Measurements from ENCODE around the gene SSR1. TPM values are rescaled to one million over a fixed set of nuclear protein-coding genes. Genes with fewer than 3 reads are reported as not detected.

Gene SSR1
- total RNA-seq, 6 donors from 2014 or later, result 14.5 to 135 (median 57.7) TPM

DNA sequence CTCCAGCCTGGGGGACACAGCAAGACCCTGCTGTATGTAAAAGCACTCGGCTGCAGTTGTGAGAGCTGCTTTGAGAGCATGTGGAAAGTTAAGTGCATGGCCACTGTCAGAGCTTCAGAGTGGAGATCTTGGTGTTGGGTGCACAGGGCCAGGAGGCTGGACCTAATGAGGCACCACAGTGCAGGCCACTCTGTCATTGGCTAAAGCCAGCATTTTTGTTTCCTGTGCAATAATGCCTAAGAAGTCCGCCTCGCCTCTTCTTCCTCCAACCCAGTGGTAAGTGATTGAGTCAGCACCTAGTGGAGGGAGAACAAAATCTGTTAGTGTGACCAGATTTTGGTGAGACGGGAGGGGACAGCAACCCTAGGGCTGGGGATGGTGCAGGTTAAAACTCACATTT, 60.6 kb downstream of the SSR1 start:
- Histone ChIP-seq H3K4me3 (no peak overlapping the region), H3K9me3 (peaks cover 0 to 16% (median 9%) of the 10 kb centered on the region in 4 donors), H3K4me1 (peaks cover 6 to 19% (median 9%) of the 10 kb centered on the region in 4 donors), H3K36me3 (peaks cover 16 to 49% (median 30%) of the 10 kb centered on the region in 4 donors), H3K27me3 (no peaks in the 10 kb centered on the region), H3K27ac (peak overlapping the region in 1 of 4 donors; percentile 32)
- TF ChIP-seq POLR2AphosphoS5 (IDR thresholded peaks at IDR 0.05) (no peak), POLR2A (IDR thresholded peaks at IDR 0.05) (no peak), EP300 (IDR thresholded peaks at IDR 0.05) (no peak)
- TF ChIP-seq, protein P1, sequence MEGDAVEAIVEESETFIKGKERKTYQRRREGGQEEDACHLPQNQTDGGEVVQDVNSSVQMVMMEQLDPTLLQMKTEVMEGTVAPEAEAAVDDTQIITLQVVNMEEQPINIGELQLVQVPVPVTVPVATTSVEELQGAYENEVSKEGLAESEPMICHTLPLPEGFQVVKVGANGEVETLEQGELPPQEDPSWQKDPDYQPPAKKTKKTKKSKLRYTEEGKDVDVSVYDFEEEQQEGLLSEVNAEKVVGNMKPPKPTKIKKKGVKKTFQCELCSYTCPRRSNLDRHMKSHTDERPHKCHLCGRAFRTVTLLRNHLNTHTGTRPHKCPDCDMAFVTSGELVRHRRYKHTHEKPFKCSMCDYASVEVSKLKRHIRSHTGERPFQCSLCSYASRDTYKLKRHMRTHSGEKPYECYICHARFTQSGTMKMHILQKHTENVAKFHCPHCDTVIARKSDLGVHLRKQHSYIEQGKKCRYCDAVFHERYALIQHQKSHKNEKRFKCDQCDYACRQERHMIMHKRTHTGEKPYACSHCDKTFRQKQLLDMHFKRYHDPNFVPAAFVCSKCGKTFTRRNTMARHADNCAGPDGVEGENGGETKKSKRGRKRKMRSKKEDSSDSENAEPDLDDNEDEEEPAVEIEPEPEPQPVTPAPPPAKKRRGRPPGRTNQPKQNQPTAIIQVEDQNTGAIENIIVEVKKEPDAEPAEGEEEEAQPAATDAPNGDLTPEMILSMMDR (IDR thresholded peaks at IDR 0.05), result no peak
- peak in 1 of 2 donors; percentile 50 for ATAC-seq (ENCODE audit: low FRiP score in 2 of 2)
- 69 to 77% methylated on average over 4 of the region's 4 CpGs for WGBS, 2 donors
- no peak for DNase-seq

DNA sequence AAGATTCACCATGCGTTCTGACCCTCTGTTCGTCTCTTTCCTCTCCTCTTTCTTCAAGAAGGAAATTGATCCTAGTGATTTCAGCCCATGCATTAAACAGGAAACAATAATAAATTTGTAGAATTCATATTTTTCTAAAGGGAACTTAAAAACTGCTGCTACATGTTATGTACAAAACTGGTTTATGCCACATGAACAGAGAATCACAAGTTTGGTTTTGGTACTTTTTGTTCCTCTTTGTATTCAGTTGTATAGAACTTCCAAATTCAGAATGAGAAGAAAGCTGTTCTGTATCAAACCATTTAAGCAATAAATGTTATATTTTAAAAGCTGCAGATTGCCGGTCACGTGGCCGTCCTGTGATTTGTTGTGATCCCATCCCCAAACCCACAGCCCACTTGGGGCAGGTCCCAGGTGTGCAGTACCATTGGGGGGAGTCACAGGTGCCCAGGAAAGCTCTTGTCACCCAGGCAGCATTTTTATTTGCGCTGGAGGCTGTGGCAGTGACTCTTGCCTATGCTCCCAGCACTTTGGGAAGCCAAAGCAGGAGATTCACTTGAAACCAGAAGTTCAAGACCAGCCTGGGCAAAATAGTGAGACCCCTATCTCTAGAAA, 61.2 kb downstream of the SSR1 start:
- 81 to 86% methylated on average over 6 of the region's 6 CpGs for WGBS, 2 donors
- H3K36me3 ChIP-seq, result peaks cover 16 to 55% (median 36%) of the 10 kb centered on the region in 4 donors
- H3K27me3 ChIP-seq, result no peaks in the 10 kb centered on the region
- peaks cover 6 to 19% (median 9%) of the 10 kb centered on the region in 4 donors for H3K4me1 ChIP-seq
- ATAC-seq (ENCODE audit: low FRiP score in 2 of 2) (no peak), DNase-seq (no peak)
- no peak overlapping the region for H3K4me3 ChIP-seq
- peaks cover 0 to 16% (median 9%) of the 10 kb centered on the region in 4 donors for H3K9me3 ChIP-seq
- TF ChIP-seq POLR2A (IDR thresholded peaks at IDR 0.05), result no peak
- TF ChIP-seq EP300 (IDR thresholded peaks at IDR 0.05), result no peak
- TF ChIP-seq, protein P1 (IDR thresholded peaks at IDR 0.05), result no peak
- no peak for TF ChIP-seq POLR2AphosphoS5 (IDR thresholded peaks at IDR 0.05)
- peak overlapping the region in 1 of 4 donors; percentile 32 for H3K27ac ChIP-seq

DNA sequence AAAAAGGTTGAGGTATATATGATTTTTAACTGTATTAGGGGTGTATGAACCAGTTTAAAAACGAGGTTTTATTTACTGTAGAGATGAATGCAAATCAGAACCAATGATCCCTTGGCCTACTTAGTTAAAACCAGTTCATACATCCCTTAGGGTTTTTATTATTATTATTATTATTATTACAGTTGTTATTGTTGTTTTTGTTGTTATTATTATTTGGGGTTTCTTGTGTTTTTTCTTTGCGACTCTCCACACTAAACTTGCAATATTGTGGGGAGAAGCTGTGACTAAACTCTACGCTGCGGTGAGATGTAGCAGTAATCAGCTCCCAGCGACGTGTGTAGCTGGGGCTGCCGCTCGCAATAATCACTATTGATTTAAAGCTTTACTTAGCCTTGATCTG, 62.2 kb downstream of the SSR1 start:
- Histone ChIP-seq H3K36me3 (peaks cover 21 to 65% (median 45%) of the 10 kb centered on the region in 4 donors), H3K4me1 (peaks cover 6 to 19% (median 9%) of the 10 kb centered on the region in 4 donors), H3K4me3 (no peak overlapping the region), H3K27ac (no peak overlapping the region), H3K9me3 (peaks cover 0 to 8% (median 3%) of the 10 kb centered on the region in 4 donors), H3K27me3 (no peaks in the 10 kb centered on the region)
- DNase-seq, result no peak
- 94 to 95% methylated on average over 8 of the region's 8 CpGs for WGBS, 2 donors
- no peak for TF ChIP-seq EP300 (IDR thresholded peaks at IDR 0.05)
- no peak for TF ChIP-seq POLR2AphosphoS5 (IDR thresholded peaks at IDR 0.05)
- TF ChIP-seq, protein P1 (IDR thresholded peaks at IDR 0.05), result no peak
- no peak for TF ChIP-seq POLR2A (IDR thresholded peaks at IDR 0.05)
- ATAC-seq (ENCODE audit: low FRiP score in 2 of 2), result no peak

DNA sequence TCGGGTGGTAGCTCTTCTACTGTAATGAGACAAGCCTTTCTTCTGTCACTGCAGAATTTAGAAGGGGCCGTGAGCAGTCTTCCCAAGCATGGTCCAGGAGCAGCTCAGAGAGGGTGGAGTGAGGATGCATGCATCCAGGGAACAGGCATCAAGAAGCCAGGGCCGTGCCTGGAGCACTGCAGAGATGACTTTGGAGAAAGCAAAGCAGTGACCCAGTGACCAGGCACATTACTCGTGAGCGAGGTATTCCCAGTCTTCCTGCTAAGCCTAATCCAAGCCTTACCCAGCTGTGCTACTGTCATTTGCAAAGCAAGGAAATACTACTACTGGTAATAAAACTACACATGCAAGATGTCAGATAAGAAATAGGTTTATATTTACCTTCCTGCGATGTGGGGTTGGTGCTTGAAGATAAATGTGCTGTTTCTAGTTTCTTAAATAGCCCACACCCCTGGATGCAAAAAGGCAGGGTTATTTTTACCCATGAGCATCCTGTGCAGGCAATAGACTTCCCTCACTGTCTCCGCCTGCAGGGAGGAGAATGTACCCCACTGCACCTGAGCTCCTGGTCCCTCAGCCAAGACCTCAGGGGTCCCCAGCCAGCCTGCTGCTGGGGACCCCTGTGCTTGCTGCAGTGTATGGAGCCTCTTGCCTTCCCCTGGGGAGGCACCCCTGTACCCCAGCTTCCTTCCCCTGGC, 62.9 kb downstream of the SSR1 start:
- ATAC-seq (ENCODE audit: low FRiP score in 2 of 2) (no peak), DNase-seq (no peak)
- Histone ChIP-seq H3K4me3 (no peak overlapping the region), H3K4me1 (peaks cover 6 to 19% (median 8%) of the 10 kb centered on the region in 4 donors), H3K27ac (no peak overlapping the region), H3K27me3 (no peaks in the 10 kb centered on the region), H3K9me3 (peaks cover 0 to under 1% (median 0%) of the 10 kb centered on the region in 4 donors), H3K36me3 (peaks cover 22 to 72% (median 49%) of the 10 kb centered on the region in 4 donors)
- TF ChIP-seq, protein P1 (IDR thresholded peaks at IDR 0.05), result no peak
- TF ChIP-seq POLR2AphosphoS5 (IDR thresholded peaks at IDR 0.05) (no peak), POLR2A (IDR thresholded peaks at IDR 0.05) (no peak), EP300 (IDR thresholded peaks at IDR 0.05) (no peak)
- WGBS, 2 donors, result 55 to 74% methylated on average over 6 to 7 of the region's 7 CpGs
